Measurements from ENCODE around the gene SLC6A19. TPM values are rescaled to one million over a fixed set of nuclear protein-coding genes. Genes with fewer than 3 reads are reported as not detected.

Gene SLC6A19
- total RNA-seq, 1 experiment from 2014 or later: not detected

- Histone ChIP-seq H3K36me3 (ENCODE audit: low read depth, low read length) (no peaks in the 10 kb centered on the region), H3K27ac (ENCODE audit: low read length) (no peak overlapping the region), H3K9me3 (ENCODE audit: low read length) (no peaks in the 10 kb centered on the region), H3K79me2 (ENCODE audit: low read length) (no peaks in the 10 kb centered on the region), H2AFZ (ENCODE audit: low read length) (no peak overlapping the region), H3K27me3 (ENCODE audit: low read length) (no peaks in the 10 kb centered on the region; the same call in 1 of the 2 replicates), H3K9ac (ENCODE audit: low read length) (no peak overlapping the region), H4K20me1 (ENCODE audit: low read length) (no peaks in the 10 kb centered on the region), H3K4me3 (ENCODE audit: low read length) (no peak overlapping the region), H3K4me2 (ENCODE audit: low read length) (no peak overlapping the region), H3F3A (ENCODE audit: low read length, unreplicated experiment) (no peaks in the 10 kb centered on the region), H3K4me1 (ENCODE audit: insufficient read depth, low read length) (no peaks in the 10 kb centered on the region), H3K9me2 (replicated peaks; ENCODE audit: low read length) (no peaks in the 10 kb centered on the region)
- TF ChIP-seq EZH2phosphoT487 (IDR thresholded peaks at IDR 0.05; ENCODE audit: borderline replicate concordance, low read length) (no peak), CTCF (conservative IDR thresholded peaks at IDR 0.05; ENCODE audit: low read depth, low read length) (no peak), EZH2 (IDR thresholded peaks at IDR 0.05; ENCODE audit: low read length, unreplicated experiment) (no peak)
- CTCF ChIA-PET: no interaction called here
- no TSS peak for BruUV-seq (replicated peaks)
- ATAC-seq: no peak
- no peak for DNase-seq
- intact Hi-C loops (cut with micrococcal nuclease): no loop called here
- POLR2A ChIA-PET (ENCODE audit: unreplicated experiment): no interaction called here
These were observed 15.5 kb downstream of the SLC6A19 start for GRCh38 chr5:1216918-1217295.

DNA sequence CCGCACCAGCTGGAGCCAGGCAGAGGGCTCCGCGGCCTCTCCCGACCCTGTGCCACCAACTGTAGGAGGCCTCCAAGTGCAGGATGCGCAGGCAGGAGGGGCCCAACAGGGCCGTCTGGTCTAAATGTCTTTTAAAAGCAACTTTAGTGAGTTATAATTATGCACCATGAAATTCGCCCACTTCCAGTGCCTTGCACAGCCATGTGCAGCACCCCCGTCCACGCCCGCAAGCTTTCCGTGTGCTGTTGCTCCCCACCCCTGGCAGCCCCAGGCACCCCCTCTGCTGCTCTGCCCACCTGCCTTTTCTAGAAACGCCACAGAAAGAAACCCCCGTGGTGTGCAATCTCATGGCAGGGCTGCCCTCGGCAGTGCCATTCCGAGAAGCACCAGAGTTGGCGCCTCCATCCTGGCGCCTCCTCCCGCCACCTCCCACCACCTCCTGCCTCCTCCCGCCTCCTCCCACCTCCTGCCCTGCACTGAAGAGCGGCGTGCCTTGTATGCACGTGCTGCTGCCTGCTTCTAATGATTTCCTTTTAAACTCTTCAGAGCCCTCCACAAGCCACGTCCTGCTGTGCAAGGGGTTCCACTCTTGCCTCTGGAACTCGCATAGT, 16.3 kb downstream of the SLC6A19 start:
- BruUV-seq (replicated peaks): no TSS peak
- Histone ChIP-seq H3F3A (ENCODE audit: low read length, unreplicated experiment) (no peaks in the 10 kb centered on the region), H3K27ac (ENCODE audit: low read length) (no peak overlapping the region), H3K79me2 (ENCODE audit: low read length) (no peaks in the 10 kb centered on the region), H4K20me1 (ENCODE audit: low read length) (no peaks in the 10 kb centered on the region), H3K9ac (ENCODE audit: low read length) (no peak overlapping the region), H3K4me3 (ENCODE audit: low read length) (no peak overlapping the region), H3K9me3 (ENCODE audit: low read length) (no peaks in the 10 kb centered on the region), H3K4me1 (ENCODE audit: insufficient read depth, low read length) (no peaks in the 10 kb centered on the region), H2AFZ (ENCODE audit: low read length) (no peak overlapping the region), H3K36me3 (ENCODE audit: low read depth, low read length) (no peaks in the 10 kb centered on the region), H3K27me3 (ENCODE audit: low read length) (no peaks in the 10 kb centered on the region; the same call in 1 of the 2 replicates), H3K4me2 (ENCODE audit: low read length) (no peak overlapping the region), H3K9me2 (replicated peaks; ENCODE audit: low read length) (no peaks in the 10 kb centered on the region)
- intact Hi-C loops (cut with micrococcal nuclease): no loop called here
- DNase-seq (no peak), ATAC-seq (no peak)
- ChIA-PET POLR2A (ENCODE audit: unreplicated experiment) (no interaction called here), CTCF (no interaction called here)
- TF ChIP-seq CTCF (conservative IDR thresholded peaks at IDR 0.05; ENCODE audit: low read depth, low read length): no peak
- TF ChIP-seq EZH2phosphoT487 (IDR thresholded peaks at IDR 0.05; ENCODE audit: borderline replicate concordance, low read length): no peak
- no peak for TF ChIP-seq EZH2 (IDR thresholded peaks at IDR 0.05; ENCODE audit: low read length, unreplicated experiment)

DNA sequence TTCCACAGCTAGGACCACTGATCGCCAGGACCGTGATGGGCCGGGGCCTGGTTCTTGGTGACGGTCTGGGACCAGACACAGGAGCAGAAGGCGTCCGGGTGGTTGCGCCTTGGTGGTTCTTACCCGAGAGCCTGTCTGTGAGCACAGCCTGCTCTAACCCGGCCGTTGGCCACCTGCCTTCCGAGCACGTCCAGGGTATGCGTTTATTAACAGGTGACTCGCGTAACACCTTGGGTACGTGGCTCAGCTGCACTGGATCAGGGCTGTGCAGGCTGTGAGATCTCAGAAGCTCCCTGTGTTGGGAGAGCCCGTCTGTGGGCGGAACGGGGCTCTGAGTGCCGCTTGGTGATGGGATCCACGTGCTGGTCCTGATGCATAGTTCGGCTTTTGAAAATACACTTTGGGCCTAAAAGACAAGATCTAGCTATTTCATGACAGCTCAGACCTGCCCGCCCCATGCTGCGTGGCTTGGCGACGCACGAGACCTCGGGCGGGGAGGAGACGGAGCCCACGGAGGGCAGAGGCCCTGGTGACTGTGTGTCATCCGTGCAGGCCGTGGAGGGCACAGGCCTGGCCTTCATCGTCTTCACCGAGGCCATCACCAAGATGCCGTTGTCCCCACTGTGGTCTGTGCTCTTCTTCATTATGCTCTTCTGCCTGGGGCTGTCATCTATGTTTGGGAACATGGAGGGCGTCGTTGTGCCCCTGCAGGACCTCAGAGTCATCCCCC, 17.1 kb downstream of the SLC6A19 start:
- Histone ChIP-seq H3K79me2 (ENCODE audit: low read length) (no peaks in the 10 kb centered on the region), H2AFZ (ENCODE audit: low read length) (no peak overlapping the region), H3K27ac (ENCODE audit: low read length) (no peak overlapping the region), H4K20me1 (ENCODE audit: low read length) (no peaks in the 10 kb centered on the region), H3K9me3 (ENCODE audit: low read length) (no peaks in the 10 kb centered on the region), H3K9ac (ENCODE audit: low read length) (no peak overlapping the region), H3F3A (ENCODE audit: low read length, unreplicated experiment) (no peaks in the 10 kb centered on the region), H3K9me2 (replicated peaks; ENCODE audit: low read length) (no peaks in the 10 kb centered on the region), H3K27me3 (ENCODE audit: low read length) (no peaks in the 10 kb centered on the region; the same call in 1 of the 2 replicates), H3K4me2 (ENCODE audit: low read length) (no peak overlapping the region), H3K4me3 (ENCODE audit: low read length) (no peak overlapping the region), H3K36me3 (ENCODE audit: low read depth, low read length) (no peaks in the 10 kb centered on the region), H3K4me1 (ENCODE audit: insufficient read depth, low read length) (no peaks in the 10 kb centered on the region)
- BruUV-seq (replicated peaks): no TSS peak
- ChIA-PET CTCF (no interaction called here), POLR2A (ENCODE audit: unreplicated experiment) (no interaction called here)
- intact Hi-C loops (cut with micrococcal nuclease): no loop called here
- TF ChIP-seq EZH2phosphoT487 (IDR thresholded peaks at IDR 0.05; ENCODE audit: borderline replicate concordance, low read length) (no peak), CTCF (conservative IDR thresholded peaks at IDR 0.05; ENCODE audit: low read depth, low read length) (no peak), EZH2 (IDR thresholded peaks at IDR 0.05; ENCODE audit: low read length, unreplicated experiment) (no peak)
- DNase-seq: no peak
- ATAC-seq: no peak
